Astrocyte of the cerebellum (primary cell): ENCODE measurements around the gene ADORA1.
A peak's percentile ranks its signal among the peaks of the same experiment; 100 is the strongest.

ENCODE experiments used
- DNase-seq: peaks from one replicate; pipeline ENCODE4 v3.0.0-alpha.2; 2011; ENCODE audit warnings: low read depth
- H3K4me3 ChIP-seq: 2 replicates; pipeline ENCODE4 v1.5.1; 2011; ENCODE audit warnings: mild to moderate bottlenecking, low read depth, low read length, moderate library complexity
- in situ Hi-C: cut with HindIII; loops from 2 replicates; pipeline ENCODE4 v1.10.0; 2017; ENCODE audit warnings: low sequenced_read_pairs
- TF ChIP-seq, protein P1 (sequence below): IDR thresholded peaks from 2 replicates; pipeline ENCODE4 v1.5.1; 2012; ENCODE audit warnings: low read length, low read depth, moderate library complexity, mild to moderate bottlenecking; ENCODE audit errors: missing control alignments

Gene ADORA1

DNA sequence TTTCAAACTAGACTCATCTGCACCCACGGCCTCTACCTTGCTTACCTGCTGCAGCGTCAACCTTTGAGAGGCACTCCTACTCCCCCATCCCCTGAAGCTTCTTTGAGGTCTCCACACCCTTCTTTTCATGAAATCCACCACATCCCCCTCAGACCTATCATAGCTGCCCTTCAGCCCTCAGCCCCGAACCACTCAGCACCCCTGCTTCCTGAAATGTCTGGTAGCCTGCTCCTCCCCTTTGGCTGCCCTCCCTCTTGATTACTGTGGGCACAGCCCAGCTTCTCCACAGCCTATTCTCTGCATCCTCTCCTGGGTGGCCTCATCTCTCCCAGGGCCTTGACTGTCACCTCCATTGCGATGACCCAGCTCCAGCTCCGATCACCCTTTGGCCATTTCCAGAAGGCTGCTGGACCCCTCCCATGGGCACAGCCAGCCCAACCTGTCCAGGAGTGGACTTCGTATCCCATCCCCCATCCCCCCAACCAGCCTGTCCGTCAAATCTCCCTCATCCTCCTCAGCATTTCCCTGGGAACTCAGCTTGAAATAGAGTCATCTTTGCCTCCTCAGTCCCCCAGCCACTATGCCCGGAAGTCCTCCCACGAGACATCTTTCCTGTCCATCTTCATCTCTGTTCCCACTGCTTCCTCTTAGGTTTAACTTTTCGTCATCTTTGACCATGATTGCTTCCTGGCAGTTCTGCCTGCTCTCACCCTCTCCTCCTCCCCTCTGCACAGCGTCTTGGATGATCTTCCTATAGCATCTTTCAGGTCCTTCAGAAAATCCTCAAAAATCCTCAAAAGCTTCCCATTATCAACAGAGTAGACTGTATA, 6.1 kb upstream of the ADORA1 start:
- no peak for DNase-seq
- in situ Hi-C loops = loop anchor here (5.0 kb wide), 1 partner anchor 101 kb away; no protein-coding TSS in a partner anchor
- H3K4me3 ChIP-seq = no peak overlapping the region
- TF ChIP-seq, protein P1, sequence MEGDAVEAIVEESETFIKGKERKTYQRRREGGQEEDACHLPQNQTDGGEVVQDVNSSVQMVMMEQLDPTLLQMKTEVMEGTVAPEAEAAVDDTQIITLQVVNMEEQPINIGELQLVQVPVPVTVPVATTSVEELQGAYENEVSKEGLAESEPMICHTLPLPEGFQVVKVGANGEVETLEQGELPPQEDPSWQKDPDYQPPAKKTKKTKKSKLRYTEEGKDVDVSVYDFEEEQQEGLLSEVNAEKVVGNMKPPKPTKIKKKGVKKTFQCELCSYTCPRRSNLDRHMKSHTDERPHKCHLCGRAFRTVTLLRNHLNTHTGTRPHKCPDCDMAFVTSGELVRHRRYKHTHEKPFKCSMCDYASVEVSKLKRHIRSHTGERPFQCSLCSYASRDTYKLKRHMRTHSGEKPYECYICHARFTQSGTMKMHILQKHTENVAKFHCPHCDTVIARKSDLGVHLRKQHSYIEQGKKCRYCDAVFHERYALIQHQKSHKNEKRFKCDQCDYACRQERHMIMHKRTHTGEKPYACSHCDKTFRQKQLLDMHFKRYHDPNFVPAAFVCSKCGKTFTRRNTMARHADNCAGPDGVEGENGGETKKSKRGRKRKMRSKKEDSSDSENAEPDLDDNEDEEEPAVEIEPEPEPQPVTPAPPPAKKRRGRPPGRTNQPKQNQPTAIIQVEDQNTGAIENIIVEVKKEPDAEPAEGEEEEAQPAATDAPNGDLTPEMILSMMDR = no peak

DNA sequence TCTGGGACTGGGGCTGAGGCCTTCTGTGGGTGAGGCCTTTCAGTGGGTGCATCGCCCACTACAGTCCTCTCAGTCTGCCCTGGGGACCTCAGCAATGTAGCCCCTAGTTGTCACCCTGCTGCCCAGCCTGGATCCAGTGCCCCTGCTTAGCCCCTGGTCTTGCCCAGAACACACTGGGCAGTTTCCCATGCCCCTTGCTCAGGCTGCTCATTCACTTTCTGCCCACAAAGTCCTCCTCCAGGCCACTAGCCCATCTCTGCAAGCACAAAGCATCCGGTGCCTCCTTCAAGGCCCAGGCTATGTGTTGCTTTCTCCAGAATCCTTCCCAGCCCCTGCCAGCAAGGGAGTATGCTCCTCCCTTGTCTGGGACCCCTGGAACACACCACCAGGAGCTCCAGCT, 5.4 kb upstream of the ADORA1 start:
- TF ChIP-seq, protein P1 = no peak
- H3K4me3 ChIP-seq = no peak overlapping the region
- no peak for DNase-seq
- in situ Hi-C loops = loop anchor here (5.0 kb wide), 1 partner anchor 100 kb away; no protein-coding TSS in a partner anchor

GRCh38 chr1:203124011-203124410, 3.5 kb upstream of the ADORA1 start:
- TF ChIP-seq, protein P1 = no peak
- H3K4me3 ChIP-seq = no peak overlapping the region
- DNase-seq = no peak
- in situ Hi-C loops = loop anchor here (5.0 kb wide), 1 partner anchor 98 kb away; no protein-coding TSS in a partner anchor

DNA sequence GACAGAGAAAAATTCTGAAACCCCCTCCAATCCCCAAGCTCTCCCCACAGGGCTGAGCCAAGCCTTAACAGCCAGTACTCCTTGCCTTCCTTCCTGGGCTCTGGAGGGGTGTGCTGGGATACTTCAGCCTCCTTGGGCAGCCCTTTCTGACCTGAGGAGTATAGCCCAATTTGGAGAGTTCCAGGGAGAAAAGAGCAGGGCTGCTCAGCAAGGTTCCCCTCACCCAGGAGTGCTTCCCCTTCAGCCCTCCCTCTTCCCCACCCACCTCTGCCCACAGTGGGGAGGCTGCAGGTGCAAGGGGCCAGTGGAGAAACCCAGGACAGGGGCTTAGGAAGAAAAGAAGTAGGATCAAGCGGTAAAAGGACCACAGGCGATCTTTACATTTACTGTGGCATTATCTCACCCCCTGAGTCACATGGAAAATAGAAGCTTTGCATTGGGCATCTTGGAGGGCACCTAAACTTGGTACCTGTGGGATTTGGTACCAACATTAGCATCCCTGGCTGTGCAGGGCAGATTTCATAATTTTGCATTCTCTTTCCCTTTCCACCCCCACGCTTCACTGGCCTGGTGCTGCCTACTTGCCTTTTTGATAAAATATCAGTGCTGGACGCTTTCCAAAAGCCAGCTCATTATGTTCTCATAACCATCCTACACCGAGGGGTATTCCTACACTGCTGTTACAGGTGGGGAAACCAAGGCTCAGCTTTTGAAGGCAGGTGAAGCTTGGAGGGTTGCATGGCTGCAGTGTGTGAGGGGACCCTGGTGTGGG, 2.8 kb upstream of the ADORA1 start:
- in situ Hi-C loops = loop anchor here (5.0 kb wide), 1 partner anchor 98 kb away; no protein-coding TSS in a partner anchor
- DNase-seq = no peak
- TF ChIP-seq, protein P1 = no peak
- no peak overlapping the region for H3K4me3 ChIP-seq

- in situ Hi-C loops = no loop called here
- DNase-seq = no peak
- TF ChIP-seq, protein P1 = peak; percentile 59
- no peak overlapping the region for H3K4me3 ChIP-seq
These were observed 1.2 kb upstream of the ADORA1 start for GRCh38 chr1:203126151-203126865.
